HG03354 (cell line): Measurements from ENCODE around the gene BMP8A.
"Not testable (repeated sequence)": the region's sequence is repeated elsewhere in the genome, so short reads cannot be mapped to it uniquely, and the experiment has no call there.

Source experiments
- ATAC-seq: cut with Tn5 transposase; IDR thresholded peaks from one replicate; pipeline ENCODE4 v1.9.1; 2021; ENCODE audit warnings: mild to moderate bottlenecking; ENCODE audit not compliant: unreplicated experiment, poor library complexity, severe bottlenecking

Gene BMP8A

GRCh38 chr1:39491146-39491921 is at the start of gene BMP8A:
Gene BMP8A, plus strand, starts transcription at chr1:39491636. Its CDS starts 356 bp downstream, at chr1:39491992.
- ATAC-seq: peak; percentile 81

DNA sequence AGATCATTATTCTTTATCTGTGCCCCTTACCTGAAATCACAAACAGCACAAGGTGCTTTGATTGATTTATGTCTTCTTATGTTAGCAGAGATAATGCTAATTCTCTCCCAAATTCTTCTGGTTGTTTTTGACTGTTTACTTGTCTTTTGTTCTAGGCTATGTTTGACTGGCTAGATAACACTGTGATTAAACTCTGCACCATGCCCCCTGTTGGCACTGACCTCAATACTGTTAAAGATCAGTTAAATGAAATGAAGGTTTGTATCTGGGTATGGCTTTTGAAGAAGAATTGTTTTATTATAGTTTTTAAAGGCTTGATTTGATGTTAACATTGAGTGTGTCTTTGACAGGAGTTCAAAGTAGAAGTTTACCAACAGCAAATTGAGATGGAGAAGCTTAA is 49.6 kb upstream of the BMP8A start:
- no peak for ATAC-seq

DNA sequence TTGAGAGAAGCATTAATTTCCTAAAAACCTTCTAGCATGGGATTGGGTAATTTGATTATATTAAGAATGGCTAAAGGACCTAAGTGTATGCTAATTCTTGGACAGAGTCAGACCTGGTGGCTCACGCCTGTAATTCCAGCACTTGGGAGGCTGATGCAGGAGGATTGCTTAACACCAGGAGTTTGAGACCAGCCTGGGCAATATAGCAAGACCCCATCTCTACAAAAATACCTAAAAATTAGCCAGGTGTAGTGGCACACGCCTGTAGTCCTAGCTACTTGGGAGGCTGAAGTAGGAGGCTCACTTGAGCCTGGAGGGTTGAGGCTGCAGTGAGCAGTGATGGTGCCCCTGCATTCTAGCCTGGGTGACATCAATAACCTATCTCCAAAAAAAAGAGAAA is 45.9 kb upstream of the BMP8A start:
- ATAC-seq: no peak

DNA sequence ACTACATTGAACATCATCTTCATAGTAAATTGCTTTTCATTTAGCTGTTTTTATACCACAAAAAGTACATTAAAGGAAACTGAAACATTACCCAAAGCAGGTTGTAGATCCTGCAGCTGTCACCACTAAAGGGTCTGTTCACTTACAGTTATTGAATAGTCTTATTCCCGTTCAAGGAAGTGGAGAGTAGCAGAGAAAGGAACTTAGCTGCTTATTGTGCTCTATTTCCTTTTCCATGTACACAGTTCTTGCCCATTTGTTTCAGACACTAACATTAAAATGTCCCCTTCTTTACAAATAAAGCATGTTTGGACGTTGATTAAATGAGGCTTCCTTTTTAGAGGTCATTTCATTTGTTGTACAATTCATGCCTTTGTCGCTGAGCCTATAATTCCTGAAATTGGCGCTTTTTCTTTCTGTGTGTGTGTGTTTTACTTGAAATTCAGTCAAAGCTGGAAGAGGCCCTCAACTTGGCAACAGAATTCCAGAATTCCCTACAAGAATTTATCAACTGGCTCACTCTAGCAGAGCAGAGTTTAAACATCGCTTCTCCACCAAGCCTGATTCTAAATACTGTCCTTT is 44.4 kb upstream of the BMP8A start:
- no peak for ATAC-seq

DNA sequence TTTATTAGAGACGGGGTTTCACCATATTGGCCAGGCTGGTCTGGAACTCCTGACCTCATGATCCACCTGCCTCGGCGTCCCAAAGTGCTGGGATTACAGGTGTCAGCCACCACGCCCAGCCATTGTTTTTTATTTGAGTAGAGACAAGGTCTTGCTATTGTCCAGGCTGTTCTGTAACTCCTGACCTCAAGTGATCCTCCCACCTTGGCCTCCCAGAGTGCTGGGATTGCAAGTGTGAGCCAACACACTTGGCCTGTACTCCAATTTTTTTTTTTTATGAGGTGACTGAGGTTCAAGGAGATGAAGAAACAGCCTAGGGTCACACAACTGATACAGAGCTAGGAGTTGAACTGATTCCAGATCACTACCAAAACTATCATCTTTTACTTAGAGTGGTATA is 41.4 kb upstream of the BMP8A start:
- ATAC-seq: not testable (repeated sequence)

DNA sequence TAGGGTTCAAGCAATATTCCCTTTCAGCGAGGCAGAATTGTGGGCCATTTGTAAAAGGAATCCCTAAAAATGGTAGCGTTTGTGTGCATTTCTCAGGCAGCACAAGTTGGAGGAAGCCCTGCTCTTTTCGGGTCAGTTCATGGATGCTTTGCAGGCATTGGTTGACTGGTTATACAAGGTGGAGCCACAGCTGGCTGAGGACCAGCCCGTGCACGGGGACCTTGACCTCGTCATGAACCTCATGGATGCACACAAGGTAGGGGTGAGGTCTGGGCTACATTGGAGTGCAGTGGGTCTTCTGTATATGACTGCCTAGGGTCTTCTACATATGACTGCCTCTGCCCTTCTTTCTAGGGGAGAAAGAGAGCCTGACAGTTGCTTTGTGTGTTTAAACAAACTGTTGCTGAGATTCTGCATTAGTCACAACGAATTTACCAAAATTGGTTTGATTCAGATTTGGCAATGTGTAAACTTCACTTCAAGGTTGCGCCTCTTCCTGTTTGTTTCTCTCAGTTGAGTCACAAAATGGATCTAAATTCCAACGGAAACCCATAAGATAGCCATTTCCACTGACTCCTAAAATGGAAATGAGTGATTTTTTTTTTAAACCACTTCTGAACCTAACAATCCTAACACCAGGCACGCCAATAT is 40.4 kb upstream of the BMP8A start:
- ATAC-seq: no peak

GRCh38 chr1:39452081-39452480 is 39.4 kb upstream of the BMP8A start:
- no peak for ATAC-seq

- no peak for ATAC-seq
Observed at GRCh38 chr1:39452540-39452939, 38.9 kb upstream of the BMP8A start.

DNA sequence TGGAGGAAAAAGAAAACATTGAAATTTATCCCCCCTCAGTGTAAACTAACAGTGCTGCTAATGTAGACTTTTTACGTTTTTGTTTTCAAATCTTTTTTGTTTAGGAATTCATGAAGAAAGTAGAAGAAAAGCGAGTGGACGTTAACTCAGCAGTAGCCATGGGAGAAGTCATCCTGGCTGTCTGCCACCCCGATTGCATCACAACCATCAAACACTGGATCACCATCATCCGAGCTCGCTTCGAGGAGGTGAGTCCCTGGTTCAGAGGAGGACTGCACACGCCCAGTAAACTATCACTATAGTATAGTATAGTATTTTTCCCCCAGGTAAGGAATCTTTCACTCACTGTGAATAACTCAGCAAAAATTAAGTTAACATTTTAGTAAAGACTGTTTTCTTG is 37.8 kb upstream of the BMP8A start:
- ATAC-seq: no peak

DNA sequence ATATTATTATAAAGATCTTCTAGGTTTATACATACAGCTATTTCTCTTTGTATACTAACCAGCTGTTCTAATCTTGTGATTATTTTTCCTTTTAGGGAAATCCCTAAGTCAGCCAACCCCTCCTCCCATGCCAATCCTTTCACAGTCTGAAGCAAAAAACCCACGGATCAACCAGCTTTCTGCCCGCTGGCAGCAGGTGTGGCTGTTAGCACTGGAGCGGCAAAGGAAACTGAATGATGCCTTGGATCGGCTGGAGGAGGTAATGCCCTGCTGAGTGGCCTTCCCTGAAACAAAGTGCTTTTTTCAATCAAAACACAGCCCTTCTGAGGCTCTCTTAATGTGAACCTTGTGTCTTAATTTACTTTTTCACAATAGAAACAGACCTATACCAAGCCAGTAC is 32.4 kb upstream of the BMP8A start:
- no peak for ATAC-seq

DNA sequence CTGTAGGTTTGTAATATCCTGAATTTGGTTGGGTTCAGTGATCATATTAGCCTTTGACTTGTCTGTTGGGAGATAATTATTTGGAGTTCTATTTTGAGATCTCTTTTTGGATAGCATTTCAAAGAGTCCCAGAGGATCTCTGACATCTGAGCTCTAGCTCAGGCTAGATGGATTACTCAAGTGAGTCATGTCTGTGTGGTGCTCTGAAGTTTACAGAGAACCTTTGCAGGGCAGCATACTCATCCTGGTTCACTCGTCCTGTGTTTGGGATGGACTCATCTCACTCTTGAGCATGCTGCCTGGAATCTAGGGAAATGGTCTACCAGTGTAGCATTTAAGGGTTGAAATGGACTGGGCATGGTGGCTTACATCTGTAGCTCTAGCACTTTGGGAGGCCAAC is 29.4 kb upstream of the BMP8A start:
- ATAC-seq: no peak

- ATAC-seq: no peak
Observed at GRCh38 chr1:39466413-39467107, 24.9 kb upstream of the BMP8A start.

DNA sequence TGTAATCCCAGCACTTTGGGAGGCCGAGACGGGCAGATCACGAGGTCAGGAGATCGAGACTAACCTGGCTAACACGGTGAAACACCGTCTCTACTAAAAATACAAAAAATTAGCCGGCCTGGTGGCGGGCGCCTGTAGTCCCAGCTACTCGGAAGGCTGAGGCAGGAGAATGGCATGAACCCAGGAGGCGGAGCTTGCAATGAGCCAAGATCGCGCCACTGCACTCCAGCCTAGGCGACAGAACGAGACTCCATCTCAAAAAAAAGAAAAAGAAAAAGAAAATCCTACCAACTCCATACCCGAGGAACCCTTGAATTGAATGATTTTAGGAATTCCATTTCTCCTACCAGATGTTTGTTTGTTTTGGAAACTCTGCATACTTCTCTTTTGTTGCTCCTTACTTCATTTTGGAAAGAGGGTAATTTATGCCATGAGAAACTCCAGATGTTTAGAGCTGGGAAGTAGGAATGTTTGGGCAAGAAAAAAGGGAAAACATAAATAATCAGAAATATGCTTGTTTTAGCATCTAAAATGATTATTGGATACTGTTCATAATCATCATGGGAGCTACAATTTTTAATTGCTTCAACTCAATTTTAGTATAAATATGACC is 24.2 kb upstream of the BMP8A start:
- ATAC-seq: not testable (repeated sequence)

- ATAC-seq: no peak
Observed at GRCh38 chr1:39469150-39469549, 22.3 kb upstream of the BMP8A start.

DNA sequence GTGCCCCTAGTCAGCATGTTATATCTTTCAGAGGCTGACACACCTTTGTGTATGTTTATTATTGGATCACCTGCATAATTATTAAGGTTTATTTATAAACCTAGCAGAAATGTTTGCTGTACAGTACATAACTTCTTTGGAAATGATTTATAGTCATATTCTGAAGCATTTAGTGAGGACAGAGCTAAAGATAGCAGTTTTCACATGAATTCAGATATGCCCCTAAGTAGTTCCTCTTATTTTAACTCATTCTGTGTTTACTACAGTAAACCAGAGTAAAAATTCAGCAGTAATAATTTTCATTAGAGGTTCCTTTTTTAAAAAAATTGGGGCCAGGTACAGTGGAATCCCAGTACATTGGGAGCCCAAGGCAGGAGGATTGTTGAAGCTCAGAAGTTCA is 21.4 kb upstream of the BMP8A start:
- ATAC-seq: no peak

GRCh38 chr1:39472826-39473225 is 18.6 kb upstream of the BMP8A start:
- no peak for ATAC-seq

- ATAC-seq: no peak
Observed at GRCh38 chr1:39473324-39473723, 18.1 kb upstream of the BMP8A start.

GRCh38 chr1:39474810-39475209 is 16.6 kb upstream of the BMP8A start:
- no peak for ATAC-seq

DNA sequence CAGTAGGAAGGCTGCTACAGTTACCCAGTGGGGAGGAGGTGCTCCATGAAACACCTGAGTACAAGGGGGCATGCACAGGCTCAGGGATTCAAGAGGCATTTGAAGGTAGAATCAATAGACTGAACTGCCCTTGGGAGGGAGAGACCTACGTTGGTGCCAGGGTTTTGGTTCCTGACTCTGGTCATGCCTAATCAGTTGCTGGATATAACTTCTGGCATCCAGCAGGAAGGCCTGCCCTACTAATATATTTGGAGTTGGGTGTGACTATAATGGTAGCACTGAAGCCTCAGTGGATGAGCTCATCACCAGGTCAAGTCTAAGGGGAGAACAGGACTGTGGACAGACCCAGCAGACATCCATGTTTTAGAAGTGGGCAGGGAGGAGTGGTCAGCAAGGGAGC is 15.9 kb upstream of the BMP8A start:
- ATAC-seq: not testable (repeated sequence)
